ENCODE measurements around the gene MAST4.

Gene MAST4

GRCh38 chr5:67063791-67064190 lies 467.6 kb downstream of the MAST4 start:
- Mint-ChIP-seq H3K4me3 (no peak overlapping the region), H3K9me3 (no peaks in the 10 kb centered on the region), H3K36me3 (ENCODE audit: low read depth) (peaks cover 4% of the 10 kb centered on the region), H3K4me1 (peaks cover 6% of the 10 kb centered on the region), H3K27ac (no peak overlapping the region), H3K27me3 (ENCODE audit: low read depth) (no peaks in the 10 kb centered on the region)
- TF ChIP-seq CTCF (IDR thresholded peaks at IDR 0.05; ENCODE audit: unreplicated experiment in 3 of 3): no peak

GRCh38 chr5:67065237-67065636 lies 469.0 kb downstream of the MAST4 start:
- no peak for TF ChIP-seq CTCF (IDR thresholded peaks at IDR 0.05; ENCODE audit: unreplicated experiment in 3 of 3)
- no peaks in the 10 kb centered on the region for H3K27me3 Mint-ChIP-seq (ENCODE audit: low read depth)
- no peak overlapping the region for H3K27ac Mint-ChIP-seq
- H3K4me3 Mint-ChIP-seq: no peak overlapping the region
- no peaks in the 10 kb centered on the region for H3K9me3 Mint-ChIP-seq
- no peaks in the 10 kb centered on the region for H3K4me1 Mint-ChIP-seq
- peaks cover 4% of the 10 kb centered on the region for H3K36me3 Mint-ChIP-seq (ENCODE audit: low read depth)

GRCh38 chr5:67065696-67066095 lies 469.5 kb downstream of the MAST4 start:
- no peaks in the 10 kb centered on the region for H3K27me3 Mint-ChIP-seq (ENCODE audit: low read depth)
- H3K4me3 Mint-ChIP-seq: no peak overlapping the region
- H3K9me3 Mint-ChIP-seq: no peaks in the 10 kb centered on the region
- no peak overlapping the region for H3K27ac Mint-ChIP-seq
- TF ChIP-seq CTCF (IDR thresholded peaks at IDR 0.05; ENCODE audit: unreplicated experiment in 3 of 3): no peak
- H3K4me1 Mint-ChIP-seq: no peaks in the 10 kb centered on the region
- peaks cover 4% of the 10 kb centered on the region for H3K36me3 Mint-ChIP-seq (ENCODE audit: low read depth)

- Mint-ChIP-seq H3K9me3 (no peaks in the 10 kb centered on the region), H3K4me3 (no peak overlapping the region), H3K36me3 (ENCODE audit: low read depth) (peaks cover 4% of the 10 kb centered on the region), H3K4me1 (no peaks in the 10 kb centered on the region), H3K27me3 (ENCODE audit: low read depth) (no peaks in the 10 kb centered on the region), H3K27ac (no peak overlapping the region)
- TF ChIP-seq CTCF (IDR thresholded peaks at IDR 0.05; ENCODE audit: unreplicated experiment in 3 of 3): no peak
Measured at GRCh38 chr5:67066815-67067214, 470.6 kb downstream of the MAST4 start.

GRCh38 chr5:67073045-67073680 lies 477.0 kb downstream of the MAST4 start:
- H3K4me1 Mint-ChIP-seq: no peaks in the 10 kb centered on the region
- H3K27me3 Mint-ChIP-seq (ENCODE audit: low read depth): no peaks in the 10 kb centered on the region
- no peaks in the 10 kb centered on the region for H3K36me3 Mint-ChIP-seq (ENCODE audit: low read depth)
- H3K4me3 Mint-ChIP-seq: no peak overlapping the region
- TF ChIP-seq CTCF (IDR thresholded peaks at IDR 0.05; ENCODE audit: unreplicated experiment in 3 of 3): no peak
- H3K27ac Mint-ChIP-seq: no peak overlapping the region
- no peaks in the 10 kb centered on the region for H3K9me3 Mint-ChIP-seq

- Mint-ChIP-seq H3K4me1 (no peaks in the 10 kb centered on the region), H3K36me3 (ENCODE audit: low read depth) (peaks cover 4% of the 10 kb centered on the region), H3K27me3 (ENCODE audit: low read depth) (no peaks in the 10 kb centered on the region), H3K4me3 (no peak overlapping the region), H3K27ac (peak overlapping the region in 1 of 3 experiments; percentile 15), H3K9me3 (no peaks in the 10 kb centered on the region)
- TF ChIP-seq CTCF (IDR thresholded peaks at IDR 0.05; ENCODE audit: unreplicated experiment in 3 of 3): no peak
Measured at GRCh38 chr5:67077296-67077695, 481.1 kb downstream of the MAST4 start.

All from nephron (organoid).